Activated T-cell treated with anti-CD3 and anti-CD28 coated beads, Interleukin-2, amount 50 U/mL, for 1 hour (primary cell): ENCODE results near the gene IRF7.

Source experiments
- DNase-seq: peaks from one replicate; pipeline ENCODE4 v3.0.0-alpha.2; 2020

Gene IRF7

GRCh38 chr11:640021-640706, 24.4 kb upstream of the IRF7 start:
- DNase-seq: no peak

GRCh38 chr11:639332-639955, 23.7 kb upstream of the IRF7 start:
- DNase-seq: no peak

GRCh38 chr11:638631-639331, 23.0 kb upstream of the IRF7 start:
- DNase-seq: no peak

GRCh38 chr11:637593-638521, 22.1 kb upstream of the IRF7 start:
- DNase-seq: no peak

GRCh38 chr11:637333-637592, 21.5 kb upstream of the IRF7 start:
- DNase-seq: no peak

- no peak for DNase-seq
Observed at GRCh38 chr11:636511-637332, 21.0 kb upstream of the IRF7 start, which contains the start of gene DRD4. Gene DRD4, plus strand, starts transcription at chr11:637269. Its CDS starts 36 bp downstream, at chr11:637305.

GRCh38 chr11:635945-636510, 20.3 kb upstream of the IRF7 start:
- DNase-seq: no peak

GRCh38 chr11:630871-631270, 15.1 kb upstream of the IRF7 start:
- no peak for DNase-seq

- DNase-seq: no peak
Observed at GRCh38 chr11:629237-629583, 13.5 kb upstream of the IRF7 start.

GRCh38 chr11:628056-628455, 12.3 kb upstream of the IRF7 start:
- DNase-seq: no peak

GRCh38 chr11:627308-627576, 11.5 kb upstream of the IRF7 start:
- DNase-seq: no peak

GRCh38 chr11:626475-627307, 10.9 kb upstream of the IRF7 start, which contains the start of gene SCT:
Gene SCT, minus strand, starts transcription at chr11:627181. Its CDS starts 38 bp downstream, at chr11:627143.
- DNase-seq: no peak

GRCh38 chr11:625636-626268, 10.0 kb upstream of the IRF7 start:
- DNase-seq: no peak

GRCh38 chr11:624705-625635, 9.2 kb upstream of the IRF7 start, which contains the start of gene CDHR5:
Gene CDHR5, minus strand, starts transcription at chr11:624955. Its CDS starts 53 bp downstream, at chr11:624902.
- no peak for DNase-seq

GRCh38 chr11:623999-624704, 8.4 kb upstream of the IRF7 start:
- DNase-seq: no peak

GRCh38 chr11:623349-623869, 7.7 kb upstream of the IRF7 start:
- DNase-seq: no peak

- DNase-seq: no peak
Observed at GRCh38 chr11:621838-622237, 6.1 kb upstream of the IRF7 start.
